AG04450 (cell line): Measurements from ENCODE around the gene GAB4. TPM values are rescaled to one million over a fixed set of nuclear protein-coding genes. Genes with fewer than 3 reads are reported as not detected.
"Not testable (repeated sequence)": the region's sequence is repeated elsewhere in the genome, so short reads cannot be mapped to it uniquely, and the experiment has no call there.

Experiments used
- CTCF ChIA-PET: fragments of 300-600, 350-600 bp; formaldehyde crosslinking; extraction: SDS; loops from one replicate; lab custom pipeline; 2022; ENCODE audit warnings: antibody characterized with exemption, inconsistent platforms; lab: Charles Lee
- POLR2A ChIA-PET: fragments of 350-600 bp; formaldehyde crosslinking; extraction: SDS; loops from one replicate; lab custom pipeline; 2021; ENCODE audit warnings: antibody characterized with exemption, inconsistent platforms; lab: Yijun Ruan, JAX
- DNase-seq: peaks from one replicate; pipeline ENCODE4 v3.0.0-alpha.2; 2011; ENCODE audit warnings: low read depth, low spot score
- H3K27ac ChIP-seq: one replicate; pipeline ENCODE4 v1.5.1; 2012; ENCODE audit warnings: low read depth, low read length, control low read depth
- H3K27me3 ChIP-seq: one replicate; pipeline ENCODE4 v1.6.0; 2012; ENCODE audit warnings: low read length; ENCODE audit not compliant: control insufficient read depth, insufficient read depth
- H3K4me3 ChIP-seq: 2 replicates; pipeline ENCODE4 v1.5.1; 2011; ENCODE audit warnings: mild to moderate bottlenecking, low read depth, low read length, control low read depth
- H3K9me3 ChIP-seq: 2 replicates; pipeline ENCODE4 v1.5.1; 2012; ENCODE audit warnings: low read length; ENCODE audit not compliant: control insufficient read depth, insufficient read depth
- polyA plus RNA-seq: library from polyadenylated mRNA; depleted of rRNA; stranded (reverse); fragments of >200 nt; gene quantifications from 2 replicates; pipeline ENCODE4 v1.2.3, GENCODE V29; 2011
- TF ChIP-seq, protein P1 (sequence below): IDR thresholded peaks from 2 replicates; pipeline ENCODE4 v1.5.1; 2011; ENCODE audit warnings: low read depth, low read length, control low read depth, inconsistent platforms

GAB4 gene
- polyA plus RNA-seq, 1 experiment, result not detected

DNA sequence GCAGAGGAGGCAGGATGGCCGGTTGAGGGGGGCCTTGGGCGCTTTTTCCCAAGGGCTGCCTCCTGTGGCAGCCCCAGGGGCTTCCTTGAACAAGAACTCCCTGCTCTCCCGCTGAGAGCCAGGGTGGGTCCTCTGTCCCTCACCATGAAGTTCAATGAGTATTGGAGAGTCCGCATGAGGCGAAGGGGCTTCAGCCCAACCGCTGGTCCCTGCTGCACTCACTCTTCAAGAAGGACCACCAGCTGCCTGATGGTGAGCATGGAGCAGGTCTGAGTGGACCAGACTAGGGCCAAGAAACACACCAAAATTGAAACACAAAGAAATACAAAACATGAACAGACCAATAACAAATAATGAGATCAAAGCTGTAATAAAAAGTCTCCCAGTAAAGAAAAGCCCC, 7.5 kb upstream of the GAB4 start:
- POLR2A ChIA-PET, DNase-seq, H3K4me3 ChIP-seq, H3K27me3 ChIP-seq, CTCF ChIA-PET, H3K27ac ChIP-seq: not testable (repeated sequence)
- peaks cover 25% of the 10 kb centered on the region for H3K9me3 ChIP-seq

DNA sequence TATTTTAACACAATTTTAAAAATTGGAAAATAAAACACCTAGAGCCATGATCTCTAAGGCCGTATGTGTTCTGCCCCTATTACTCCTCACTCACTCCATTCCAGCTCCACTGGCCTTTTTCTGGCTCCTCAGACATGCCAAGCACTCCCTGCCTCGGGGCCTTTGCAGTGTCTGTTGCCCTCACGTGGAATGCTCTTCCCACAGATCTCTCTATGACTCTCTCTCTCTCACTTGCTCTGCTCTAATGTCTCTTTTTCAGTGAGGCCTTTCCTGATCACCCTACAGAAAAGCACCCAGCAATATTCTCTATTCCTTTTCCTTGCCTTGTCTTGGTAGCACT, 6.0 kb upstream of the GAB4 start:
- POLR2A ChIA-PET, CTCF ChIA-PET, H3K4me3 ChIP-seq, DNase-seq, H3K27me3 ChIP-seq, H3K27ac ChIP-seq: not testable (repeated sequence)
- H3K9me3 ChIP-seq, result peaks cover 32% of the 10 kb centered on the region

DNA sequence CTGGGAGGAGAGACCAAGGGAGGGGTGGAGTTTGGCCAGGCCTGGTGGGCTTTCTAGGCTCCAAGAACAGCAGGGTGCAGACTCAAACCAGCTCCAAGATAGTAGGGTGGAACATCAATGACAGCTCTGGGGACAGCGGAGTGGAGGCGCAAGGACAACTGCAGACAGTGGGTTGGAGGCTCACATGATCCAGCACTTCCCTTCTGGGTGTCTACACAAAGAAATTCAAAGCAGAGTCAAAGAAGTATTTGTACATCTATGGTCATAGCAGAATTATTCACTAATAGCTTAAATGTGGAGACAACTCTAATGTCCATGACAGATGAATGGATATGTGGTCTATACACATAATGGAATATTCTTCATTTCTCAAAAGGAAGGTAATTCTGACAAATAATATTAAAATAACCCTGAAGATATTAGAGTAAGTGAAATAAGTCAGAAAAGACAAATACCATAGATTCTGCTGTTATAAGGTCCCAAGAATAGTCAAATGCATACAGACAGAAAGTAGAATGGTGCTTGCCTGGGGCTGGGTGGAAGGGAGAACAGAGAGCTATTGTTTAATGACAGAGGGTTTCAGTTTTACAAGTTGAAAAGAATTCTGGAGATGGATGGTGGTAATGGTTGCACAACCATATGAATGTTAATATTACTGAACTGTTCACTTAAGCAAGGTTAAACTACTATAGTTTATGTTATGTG, 5.5 kb upstream of the GAB4 start:
- Histone ChIP-seq H3K4me3 (no peak overlapping the region), H3K27me3 (no peaks in the 10 kb centered on the region), H3K27ac (no peak overlapping the region), H3K9me3 (peaks cover 37% of the 10 kb centered on the region)
- POLR2A ChIA-PET, result no interaction called here
- CTCF ChIA-PET, result no interaction called here
- no peak for DNase-seq
- TF ChIP-seq, protein P1, sequence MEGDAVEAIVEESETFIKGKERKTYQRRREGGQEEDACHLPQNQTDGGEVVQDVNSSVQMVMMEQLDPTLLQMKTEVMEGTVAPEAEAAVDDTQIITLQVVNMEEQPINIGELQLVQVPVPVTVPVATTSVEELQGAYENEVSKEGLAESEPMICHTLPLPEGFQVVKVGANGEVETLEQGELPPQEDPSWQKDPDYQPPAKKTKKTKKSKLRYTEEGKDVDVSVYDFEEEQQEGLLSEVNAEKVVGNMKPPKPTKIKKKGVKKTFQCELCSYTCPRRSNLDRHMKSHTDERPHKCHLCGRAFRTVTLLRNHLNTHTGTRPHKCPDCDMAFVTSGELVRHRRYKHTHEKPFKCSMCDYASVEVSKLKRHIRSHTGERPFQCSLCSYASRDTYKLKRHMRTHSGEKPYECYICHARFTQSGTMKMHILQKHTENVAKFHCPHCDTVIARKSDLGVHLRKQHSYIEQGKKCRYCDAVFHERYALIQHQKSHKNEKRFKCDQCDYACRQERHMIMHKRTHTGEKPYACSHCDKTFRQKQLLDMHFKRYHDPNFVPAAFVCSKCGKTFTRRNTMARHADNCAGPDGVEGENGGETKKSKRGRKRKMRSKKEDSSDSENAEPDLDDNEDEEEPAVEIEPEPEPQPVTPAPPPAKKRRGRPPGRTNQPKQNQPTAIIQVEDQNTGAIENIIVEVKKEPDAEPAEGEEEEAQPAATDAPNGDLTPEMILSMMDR, result no peak

DNA sequence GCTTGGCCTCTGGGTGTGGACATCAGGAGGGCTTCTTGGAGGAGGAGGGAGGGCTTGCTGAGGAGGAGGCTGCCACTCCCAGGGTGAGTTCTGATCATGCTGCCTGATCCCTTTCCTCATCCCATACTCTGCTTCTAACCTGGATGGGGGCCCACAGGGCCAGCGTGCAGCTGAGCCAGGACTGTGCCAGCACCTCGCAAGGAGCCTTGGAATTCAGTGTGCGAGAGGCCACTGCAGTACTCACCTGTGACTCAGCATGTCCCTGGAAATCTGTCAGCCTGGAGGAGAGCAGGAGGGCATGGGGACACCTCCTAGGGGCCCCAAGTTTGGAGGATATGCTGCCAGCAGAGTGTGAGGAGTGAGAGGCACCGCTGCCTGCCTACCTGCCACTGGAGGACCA, 4.2 kb upstream of the GAB4 start:
- TF ChIP-seq, protein P1, result no peak
- H3K27ac ChIP-seq, result no peak overlapping the region
- peaks cover 50% of the 10 kb centered on the region for H3K9me3 ChIP-seq
- no peaks in the 10 kb centered on the region for H3K27me3 ChIP-seq
- H3K4me3 ChIP-seq, result no peak overlapping the region
- no peak for DNase-seq
- CTCF ChIA-PET, result no interaction called here
- POLR2A ChIA-PET, result no interaction called here

DNA sequence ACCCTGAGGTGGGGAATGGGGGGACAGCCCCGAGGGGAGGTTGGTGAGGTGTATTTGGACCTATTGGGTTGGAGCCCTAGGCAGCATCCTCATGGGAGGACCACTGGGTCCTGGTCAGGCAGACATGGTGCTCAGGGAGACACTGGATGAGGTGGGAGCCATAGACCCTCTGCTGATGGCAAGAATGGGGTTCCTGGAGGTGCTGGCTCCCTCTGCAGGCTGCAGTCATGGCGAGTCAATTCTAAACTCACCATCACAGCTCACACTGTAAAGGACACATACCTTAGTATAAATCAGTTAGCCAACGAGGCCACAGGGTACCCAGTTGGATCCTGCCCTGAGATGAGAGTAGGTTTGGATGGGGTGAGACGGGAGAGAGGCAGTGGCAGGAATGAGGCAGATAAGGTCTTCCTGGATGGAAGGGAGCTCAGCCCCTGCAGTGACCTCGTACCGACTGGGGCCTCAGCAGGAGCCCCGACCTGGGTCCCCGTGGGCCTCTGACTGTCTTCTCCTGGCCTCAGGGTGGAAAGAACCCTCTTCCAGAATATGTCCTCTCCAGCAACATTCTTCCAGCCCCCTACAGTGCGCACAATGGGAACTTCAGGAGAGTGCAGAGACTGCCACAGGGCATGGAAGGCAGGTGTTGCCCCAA, 1.7 kb upstream of the GAB4 start:
- TF ChIP-seq, protein P1, result no peak
- POLR2A ChIA-PET, result no interaction called here
- no peak for DNase-seq
- CTCF ChIA-PET, result no interaction called here
- Histone ChIP-seq H3K4me3 (no peak overlapping the region), H3K27me3 (no peaks in the 10 kb centered on the region), H3K27ac (no peak overlapping the region), H3K9me3 (peaks cover 46% of the 10 kb centered on the region)

DNA sequence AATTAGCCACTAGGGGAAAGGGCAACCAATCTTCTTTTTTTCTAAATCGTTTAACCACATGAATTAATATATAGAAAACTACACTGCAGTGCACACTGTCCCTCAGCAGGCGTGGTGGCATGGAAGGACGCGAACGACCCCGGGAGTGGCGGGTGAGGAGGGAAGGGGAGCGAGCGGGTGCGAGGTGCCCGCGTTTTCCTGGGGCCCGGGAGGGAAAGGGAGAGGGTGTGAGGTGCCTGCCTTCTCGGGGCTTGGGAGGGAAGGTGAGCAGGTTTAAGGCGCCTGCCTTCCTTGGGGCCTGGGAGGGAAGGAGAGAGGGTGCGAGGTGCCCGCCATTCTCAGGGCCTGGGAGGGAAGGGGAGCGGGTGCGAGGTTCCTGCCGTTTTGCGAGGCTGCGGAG, 765 bp downstream of the GAB4 start:
- ChIA-PET POLR2A (no interaction called here), CTCF (no interaction called here)
- Histone ChIP-seq H3K4me3 (no peak overlapping the region), H3K27me3 (no peaks in the 10 kb centered on the region), H3K9me3 (peaks cover 38% of the 10 kb centered on the region), H3K27ac (no peak overlapping the region)
- DNase-seq, result no peak
- TF ChIP-seq, protein P1, result no peak
